Measurements from ENCODE around the gene UBB.

The UBB gene

DNA sequence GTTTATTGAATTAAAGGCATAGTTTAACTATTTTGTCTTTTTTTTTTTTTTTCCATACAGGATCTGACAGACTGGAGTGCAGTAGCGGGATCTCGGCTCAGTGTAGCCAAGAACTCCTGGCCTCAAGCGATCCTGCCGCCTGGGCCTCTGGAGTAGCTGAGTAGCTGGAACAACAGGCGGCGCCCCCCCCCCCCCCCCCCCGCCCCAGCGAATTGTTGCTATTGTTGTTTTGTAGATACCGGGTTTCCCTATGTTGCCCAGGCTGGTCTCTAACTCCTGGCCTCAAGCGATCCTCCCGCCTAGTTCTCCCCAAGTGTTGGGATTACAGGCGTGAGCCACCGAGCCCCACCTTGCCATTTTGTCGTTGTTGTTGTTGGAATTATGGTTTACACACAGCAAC, 26.3 kb upstream of the UBB start:
- DNase-seq (ENCODE audit: extremely low read depth, low read depth): no peak
- TF ChIP-seq, protein P1, sequence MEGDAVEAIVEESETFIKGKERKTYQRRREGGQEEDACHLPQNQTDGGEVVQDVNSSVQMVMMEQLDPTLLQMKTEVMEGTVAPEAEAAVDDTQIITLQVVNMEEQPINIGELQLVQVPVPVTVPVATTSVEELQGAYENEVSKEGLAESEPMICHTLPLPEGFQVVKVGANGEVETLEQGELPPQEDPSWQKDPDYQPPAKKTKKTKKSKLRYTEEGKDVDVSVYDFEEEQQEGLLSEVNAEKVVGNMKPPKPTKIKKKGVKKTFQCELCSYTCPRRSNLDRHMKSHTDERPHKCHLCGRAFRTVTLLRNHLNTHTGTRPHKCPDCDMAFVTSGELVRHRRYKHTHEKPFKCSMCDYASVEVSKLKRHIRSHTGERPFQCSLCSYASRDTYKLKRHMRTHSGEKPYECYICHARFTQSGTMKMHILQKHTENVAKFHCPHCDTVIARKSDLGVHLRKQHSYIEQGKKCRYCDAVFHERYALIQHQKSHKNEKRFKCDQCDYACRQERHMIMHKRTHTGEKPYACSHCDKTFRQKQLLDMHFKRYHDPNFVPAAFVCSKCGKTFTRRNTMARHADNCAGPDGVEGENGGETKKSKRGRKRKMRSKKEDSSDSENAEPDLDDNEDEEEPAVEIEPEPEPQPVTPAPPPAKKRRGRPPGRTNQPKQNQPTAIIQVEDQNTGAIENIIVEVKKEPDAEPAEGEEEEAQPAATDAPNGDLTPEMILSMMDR (IDR thresholded peaks at IDR 0.05; ENCODE audit: low read depth, low read length): no peak

GRCh38 chr17:16358394-16358793, 22.5 kb upstream of the UBB start:
- no peak for DNase-seq (ENCODE audit: extremely low read depth, low read depth)
- TF ChIP-seq, protein P1 (IDR thresholded peaks at IDR 0.05; ENCODE audit: low read depth, low read length): no peak

DNA sequence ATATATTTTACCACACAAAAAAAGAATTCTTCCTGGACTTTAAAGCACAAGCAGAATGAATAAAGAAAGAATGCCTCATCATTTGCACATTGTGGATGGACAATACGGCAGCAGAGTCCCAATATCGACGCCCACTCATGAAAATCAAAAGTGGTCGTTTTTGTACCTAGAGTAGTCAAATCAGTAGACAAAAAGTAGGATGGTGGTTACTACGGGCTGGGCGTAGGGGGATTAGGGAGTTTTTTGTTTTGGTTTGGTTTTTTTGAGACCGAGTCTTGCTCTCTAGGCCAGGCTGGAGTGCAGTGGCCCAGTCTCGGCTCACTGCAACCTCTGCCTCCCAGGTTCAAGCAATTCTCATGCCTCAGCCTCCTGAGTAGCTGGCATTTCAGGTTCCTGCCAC, 19.0 kb upstream of the UBB start:
- no peak for DNase-seq (ENCODE audit: extremely low read depth, low read depth)
- TF ChIP-seq, protein P1 (IDR thresholded peaks at IDR 0.05; ENCODE audit: low read depth, low read length): no peak

GRCh38 chr17:16363749-16364536, 16.9 kb upstream of the UBB start:
- TF ChIP-seq, protein P1 (IDR thresholded peaks at IDR 0.05; ENCODE audit: low read depth, low read length): peak; percentile 94
- DNase-seq (ENCODE audit: extremely low read depth, low read depth): no peak

- TF ChIP-seq, protein P1 (IDR thresholded peaks at IDR 0.05; ENCODE audit: low read depth, low read length): no peak
- DNase-seq (ENCODE audit: extremely low read depth, low read depth): no peak
These were observed 16.3 kb upstream of the UBB start for GRCh38 chr17:16364625-16365024.

GRCh38 chr17:16371742-16372141, 9.1 kb upstream of the UBB start:
- TF ChIP-seq, protein P1 (IDR thresholded peaks at IDR 0.05; ENCODE audit: low read depth, low read length): no peak
- peak; percentile 59 for DNase-seq (ENCODE audit: extremely low read depth, low read depth)

DNA sequence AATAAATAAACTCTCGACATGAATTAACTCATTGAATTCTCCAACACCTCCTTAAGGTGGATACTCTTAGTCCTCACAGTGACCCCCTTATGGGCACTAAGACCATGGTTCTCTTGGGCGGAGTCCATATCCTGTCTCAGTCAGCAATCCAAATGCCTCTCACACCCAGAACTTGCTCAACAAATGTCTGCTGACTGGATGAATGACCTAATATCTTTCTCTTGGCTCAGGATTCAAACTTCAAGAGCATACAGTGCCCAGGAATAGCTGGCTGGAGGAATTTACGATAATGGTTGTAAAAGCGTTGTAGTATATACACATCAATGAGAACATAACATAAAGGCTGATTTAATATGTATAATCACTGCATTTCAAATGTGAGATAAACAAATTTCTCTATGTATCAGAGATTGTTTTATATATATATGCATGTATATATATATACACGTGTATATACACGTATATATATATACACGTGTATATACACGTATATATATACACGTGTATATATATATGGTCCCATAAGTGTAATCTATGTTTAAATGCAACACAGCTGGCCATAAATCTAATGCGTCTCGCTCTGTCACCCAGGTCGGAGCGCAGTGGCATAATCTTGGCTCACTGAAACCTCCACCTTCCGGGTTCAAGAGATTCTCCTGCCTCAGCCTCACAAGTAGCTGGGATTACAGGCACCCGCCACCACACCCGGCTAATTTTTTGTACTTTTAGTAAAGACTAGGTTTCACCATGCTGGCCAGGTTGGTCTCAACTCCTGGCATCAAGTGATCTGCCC, 6.5 kb upstream of the UBB start:
- TF ChIP-seq, protein P1 (IDR thresholded peaks at IDR 0.05; ENCODE audit: low read depth, low read length): no peak
- DNase-seq (ENCODE audit: extremely low read depth, low read depth): no peak
